PC-3 (cell line): ENCODE measurements around the gene FBXW10. TPM values are rescaled to one million over a fixed set of nuclear protein-coding genes. Genes with fewer than 3 reads are reported as not detected.
"Not testable (repeated sequence)": the region's sequence is repeated elsewhere in the genome, so short reads cannot be mapped to it uniquely, and the experiment has no call there.

ENCODE experiments used
- ATAC-seq: fragments of 200-7000 bp; cut with Tn5 transposase; 2 replicates; pipeline ENCODE4 v1.9.1; 2020; ENCODE audit warnings: mild to moderate bottlenecking, moderate library complexity
- BruUV-seq: library from RNA; stranded (reverse); fragments of 400-500 nt; replicated peaks from 2 replicates; lab custom pipeline; 2021; lab: Mats Ljungman, UMichigan
- CTCF ChIA-PET: fragments of 300-600 bp; sonication (Branson Sonifier 250); formaldehyde crosslinking; loops from one replicate; lab custom pipeline; 2022; ENCODE audit warnings: antibody characterized with exemption; lab: Charles Lee
- POLR2A ChIA-PET: fragments of 300-600 bp; sonication (Branson Sonifier 250); formaldehyde crosslinking; loops from one replicate; lab custom pipeline; 2022; ENCODE audit warnings: antibody characterized with exemption; ENCODE audit not compliant: unreplicated experiment; lab: Charles Lee
- DNase-seq: peaks from one replicate; pipeline ENCODE4 v3.0.0-alpha.2; 2015
- H2AFZ ChIP-seq: fragments of 300-600 bp; sonication (generic); 2 replicates; pipeline ENCODE4 v1.6.0; 2016; ENCODE audit warnings: antibody characterized with exemption, low read length
- H3F3A ChIP-seq: fragments of 300-600 bp; sonication (generic); one replicate; pipeline ENCODE4 v1.6.0; 2017; ENCODE audit warnings: antibody characterized with exemption, low read length, control low read depth, mild to moderate bottlenecking; ENCODE audit not compliant: unreplicated experiment
- H3K27ac ChIP-seq: fragments of 300-600 bp; sonication (generic); 2 replicates; pipeline ENCODE4 v1.5.1; 2016; ENCODE audit warnings: mild to moderate bottlenecking, low read length
- H3K27me3 ChIP-seq: fragments of 300-600 bp; sonication (generic); 2 replicates; pipeline ENCODE4 v1.6.1; 2016; ENCODE audit warnings: low read length, mixed read lengths
- H3K36me3 ChIP-seq: fragments of 300-600 bp; sonication (generic); 2 replicates; pipeline ENCODE4 v1.6.1; 2016; ENCODE audit warnings: low read depth, mixed run types, low read length, mixed read lengths
- H3K4me1 ChIP-seq: fragments of 300-600 bp; sonication (generic); 2 replicates; pipeline ENCODE4 v1.5.1; 2016; ENCODE audit warnings: low read length; ENCODE audit not compliant: insufficient read depth
- H3K4me2 ChIP-seq: fragments of 300-600 bp; sonication (generic); 2 replicates; pipeline ENCODE4 v1.6.0; 2016; ENCODE audit warnings: low read length
- H3K4me3 ChIP-seq: fragments of 300-600 bp; sonication (generic); 2 replicates; pipeline ENCODE4 v1.5.1; 2016; ENCODE audit warnings: mild to moderate bottlenecking, low read length, mixed read lengths
- H3K79me2 ChIP-seq: fragments of 300-600 bp; sonication (generic); 2 replicates; pipeline ENCODE4 v1.6.1; 2017; ENCODE audit warnings: low read length, mixed read lengths
- H3K9ac ChIP-seq: fragments of 300-600 bp; sonication (generic); 2 replicates; pipeline ENCODE4 v1.6.0; 2016; ENCODE audit warnings: mild to moderate bottlenecking, low read length
- H3K9me2 ChIP-seq: fragments of 300-600 bp; sonication (generic); replicated peaks from 2 replicates; pipeline ENCODE4 v1.6.1; 2016; ENCODE audit warnings: mixed run types, low read length, mixed read lengths
- H3K9me3 ChIP-seq: fragments of 300-600 bp; sonication (generic); 2 replicates; pipeline ENCODE4 v1.6.1; 2016; ENCODE audit warnings: low read length, mixed read lengths
- H4K20me1 ChIP-seq: fragments of 300-600 bp; sonication (generic); 2 replicates; pipeline ENCODE4 v1.6.1; 2016; ENCODE audit warnings: low read length, mixed read lengths
- intact Hi-C: fragments of 100-400 bp; cut with micrococcal nuclease; formaldehyde crosslinking; loops from 2 replicates; pipeline ENCODE4 v1.9.0; 2023
- total RNA-seq: library from RNA; depleted of rRNA; stranded (reverse); fragments of >200 nt; gene quantifications from 2 replicates; pipeline ENCODE4 v1.2.3, GENCODE V29; 2014

The FBXW10 gene
- total RNA-seq, 1 experiment from 2014 or later = 0.15 TPM

GRCh38 chr17:18781805-18782204 lies 38.0 kb downstream of the FBXW10 start:
- CTCF ChIA-PET = not testable (repeated sequence)

GRCh38 chr17:18785933-18786332 lies 42.1 kb downstream of the FBXW10 start:
- H3K9ac ChIP-seq, H4K20me1 ChIP-seq, H3K4me1 ChIP-seq, H3K4me2 ChIP-seq, H3F3A ChIP-seq, intact Hi-C loops, ATAC-seq, H2AFZ ChIP-seq, H3K27me3 ChIP-seq, H3K27ac ChIP-seq, CTCF ChIA-PET, BruUV-seq, H3K36me3 ChIP-seq, H3K9me3 ChIP-seq, DNase-seq, H3K4me3 ChIP-seq, H3K9me2 ChIP-seq, POLR2A ChIA-PET: not testable (repeated sequence)
- peaks cover 33% of the 10 kb centered on the region for H3K79me2 ChIP-seq

More at GRCh38 chr17:18781805-18782204, 38.0 kb downstream of the FBXW10 start:
- Histone ChIP-seq H3K4me2 (peak overlapping the region; percentile 59), H3K79me2 (peaks cover 33% of the 10 kb centered on the region), H3K9ac (peak overlapping the region; percentile 89), H3K4me3 (peak overlapping the region; percentile 71)
- H3K9me3 ChIP-seq, DNase-seq, H3K27ac ChIP-seq, POLR2A ChIA-PET, H3F3A ChIP-seq, H2AFZ ChIP-seq, H3K4me1 ChIP-seq, H3K36me3 ChIP-seq, ATAC-seq, BruUV-seq, H4K20me1 ChIP-seq, H3K9me2 ChIP-seq, intact Hi-C loops, H3K27me3 ChIP-seq: not testable (repeated sequence)

- H2AFZ ChIP-seq, H3K4me1 ChIP-seq, intact Hi-C loops, H3K9ac ChIP-seq, BruUV-seq, ATAC-seq, H3K27ac ChIP-seq, DNase-seq, H3K27me3 ChIP-seq, H3K36me3 ChIP-seq, H3K4me2 ChIP-seq, POLR2A ChIA-PET, CTCF ChIA-PET, H3K9me3 ChIP-seq, H4K20me1 ChIP-seq, H3K4me3 ChIP-seq, H3K9me2 ChIP-seq, H3F3A ChIP-seq: not testable (repeated sequence)
- peaks cover 25% of the 10 kb centered on the region for H3K79me2 ChIP-seq
Observed at GRCh38 chr17:18786890-18787289, 43.0 kb downstream of the FBXW10 start.

- H3K9me3 ChIP-seq, BruUV-seq, H3K9me2 ChIP-seq, H3K79me2 ChIP-seq, CTCF ChIA-PET, H3K4me2 ChIP-seq, H3F3A ChIP-seq, H2AFZ ChIP-seq, H3K36me3 ChIP-seq, H3K4me1 ChIP-seq, H3K4me3 ChIP-seq, H3K27me3 ChIP-seq, H3K27ac ChIP-seq, DNase-seq, POLR2A ChIA-PET, H4K20me1 ChIP-seq, intact Hi-C loops, H3K9ac ChIP-seq: not testable (repeated sequence)
- ATAC-seq = peak; percentile 42; the same call in 1 of the 2 replicates
Observed at GRCh38 chr17:18791402-18791801, 47.5 kb downstream of the FBXW10 start.

- H3K4me1 ChIP-seq, H3K9me3 ChIP-seq, H3K9me2 ChIP-seq, H3K9ac ChIP-seq, CTCF ChIA-PET, ATAC-seq, H2AFZ ChIP-seq, H3K27me3 ChIP-seq, H3K79me2 ChIP-seq, H3K4me3 ChIP-seq, DNase-seq, BruUV-seq, H3K36me3 ChIP-seq, H3K4me2 ChIP-seq, H3F3A ChIP-seq, H4K20me1 ChIP-seq, H3K27ac ChIP-seq, POLR2A ChIA-PET, intact Hi-C loops: not testable (repeated sequence)
Observed at GRCh38 chr17:18794841-18795240, 51.0 kb downstream of the FBXW10 start.

GRCh38 chr17:18796887-18797286 lies 53.0 kb downstream of the FBXW10 start:
- POLR2A ChIA-PET, H2AFZ ChIP-seq, BruUV-seq, H3K4me1 ChIP-seq, H3K9me3 ChIP-seq, H3K36me3 ChIP-seq, H4K20me1 ChIP-seq, H3F3A ChIP-seq, H3K4me3 ChIP-seq, H3K27ac ChIP-seq, H3K9me2 ChIP-seq, H3K79me2 ChIP-seq, H3K4me2 ChIP-seq, H3K9ac ChIP-seq, CTCF ChIA-PET, H3K27me3 ChIP-seq, DNase-seq, intact Hi-C loops: not testable (repeated sequence)
- peak; percentile 35; the same call in 1 of the 2 replicates for ATAC-seq
